Neural cell (in vitro differentiated cells): ENCODE data around the gene BRK1.

Experiments
- CTCF ChIP-seq: fragments of 450-650 bp; IDR thresholded peaks from 2 replicates; pipeline ENCODE4 v1.5.1; 2014; ENCODE audit warnings: antibody characterized with exemption, mild to moderate bottlenecking, moderate library complexity; ENCODE audit not compliant: poor library complexity, severe bottlenecking
- EP300 ChIP-seq: fragments of 450-650 bp; conservative IDR thresholded peaks from 2 replicates; pipeline ENCODE4 v1.6.1; 2014; ENCODE audit warnings: antibody characterized with exemption, mild to moderate bottlenecking, moderate library complexity; ENCODE audit not compliant: poor library complexity, severe bottlenecking
- EZH2 ChIP-seq: fragments of 200-600, 300-800 bp; shearing (Covaris generic), sonication (generic); IDR thresholded peaks from 2 replicates; pipeline ENCODE4 v1.6.1; 2014; ENCODE audit warnings: antibody characterized with exemption, low read length, borderline replicate concordance, mild to moderate bottlenecking; ENCODE audit not compliant: insufficient read depth, poor library complexity, severe bottlenecking

- TF ChIP-seq EZH2 (no peak), CTCF (no peak), EP300 (no peak)
Measured at GRCh38 chr3:10142707-10143560, 27.5 kb downstream of the BRK1 start.
